ENCODE data around the gene LMBR1. TPM values are rescaled to one million over a fixed set of nuclear protein-coding genes. Genes with fewer than 3 reads are reported as not detected.

The LMBR1 gene
- total and polyA plus RNA-seq, 2 of the 13 experiments (the other 11 are each of a cell fraction or from before 2014, with no cell fraction given), result 20.9 to 39.6 TPM

DNA sequence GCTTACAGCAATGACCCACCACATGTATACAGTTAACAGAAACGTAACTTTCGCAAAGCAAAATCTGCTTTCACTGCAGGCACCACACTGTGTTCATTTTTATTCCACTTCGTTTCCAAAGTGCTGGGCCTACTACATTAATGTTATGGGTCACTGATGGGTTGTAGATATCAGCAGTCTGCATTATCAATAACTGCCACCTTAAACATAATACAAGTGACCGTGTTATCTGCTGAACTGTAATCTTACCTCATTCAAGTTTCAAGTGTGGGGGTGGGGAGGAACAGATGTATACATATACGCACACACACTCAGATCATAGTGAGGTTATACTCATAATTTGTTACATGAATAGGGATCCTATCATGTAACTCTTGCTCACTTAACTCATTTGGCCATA lies 231.3 kb downstream of the LMBR1 start:
- peaks cover 17% of the 10 kb centered on the region for H3K4me1 ChIP-seq (ENCODE audit: insufficient read depth, low read length)
- TF ChIP-seq SP5 (CRISPR knock-in tag; IDR thresholded peaks at IDR 0.05; ENCODE audit: borderline replicate concordance, low read depth) (no peak), FOXC1 (CRISPR knock-in tag; IDR thresholded peaks at IDR 0.05; ENCODE audit: borderline replicate concordance) (no peak), ZNF746 (CRISPR knock-in tag; IDR thresholded peaks at IDR 0.05) (no peak), ZNF629 (CRISPR knock-in tag; conservative IDR thresholded peaks at IDR 0.05) (no peak), STAG1 (CRISPR knock-in tag; IDR thresholded peaks at IDR 0.05) (no peak), GZF1 (CRISPR knock-in tag; IDR thresholded peaks at IDR 0.05) (no peak), NFE2L2 (IDR thresholded peaks at IDR 0.05; ENCODE audit: low read length) (no peak), HNRNPH1 (optimal IDR thresholded peaks at IDR 0.05; ENCODE audit: low read depth, low read length) (no peak), NONO (IDR thresholded peaks at IDR 0.05) (no peak), NONO (CRISPR knock-in tag; conservative IDR thresholded peaks at IDR 0.05) (no peak), ZNF737 (CRISPR knock-in tag; IDR thresholded peaks at IDR 0.05; ENCODE audit: borderline replicate concordance) (no peak), CREM (IDR thresholded peaks at IDR 0.05) (no peak), CREM (CRISPR knock-in tag; IDR thresholded peaks at IDR 0.05) (no peak)
- intact Hi-C loops (cut with micrococcal nuclease; ENCODE audit: unreplicated experiment), result no loop called here
- ATAC-seq (no peak), DNase-seq (ENCODE audit: low spot score) (no peak), FAIRE-seq (no peak)
- no peaks in the 10 kb centered on the region for H3K9me3 ChIP-seq (ENCODE audit: low read length)
- in situ Hi-C loops (cut with HindIII; ENCODE audit: extremely low pct_ligation_motif_present, low pct_unique_long_range_greater_than_20kb), result no loop called here
- no peaks in the 10 kb centered on the region for H3K36me3 ChIP-seq (replicated peaks in 1 of 2; ENCODE audit: control insufficient read depth in 1 of 2, insufficient read depth in 2 of 2, low read length in 2 of 2)
- no peaks in the 10 kb centered on the region for H3K27me3 ChIP-seq (ENCODE audit: control insufficient read depth in 1 of 2, insufficient read depth in 2 of 2, low read length in 2 of 2)
- ChIA-PET POLR2A (no interaction called here), CTCF (ENCODE audit: low intra/inter-chr PET ratio, low total read pairs) (no interaction called here)
- no peaks in the 10 kb centered on the region for H4K20me1 ChIP-seq (ENCODE audit: insufficient read depth, low read length)
- no peak overlapping the region for H3K4me3 ChIP-seq (replicated peaks in 1 of 3; ENCODE audit: insufficient read depth in 1 of 3, low read depth in 2 of 3, low read length in 3 of 3)
- no peak overlapping the region for H3K27ac ChIP-seq (ENCODE audit: extremely low read length, insufficient read depth, low read length)
- no TSS peak for BruUV-seq (replicated peaks)
- H3K79me2 ChIP-seq (ENCODE audit: insufficient read depth, low read length), result no peaks in the 10 kb centered on the region
- H3K4me2 ChIP-seq (ENCODE audit: low read depth, low read length), result no peak overlapping the region
- H3K9ac ChIP-seq (ENCODE audit: insufficient read depth, low read depth, low read length), result no peak overlapping the region
- no peak overlapping the region for H2AFZ ChIP-seq (ENCODE audit: low read length)
- 97% methylated on average over 5 of the region's 5 CpGs for whole genome bisulfite sequencing (ENCODE audit: low lambda C conversion rate)

Measured in HepG2 (cell line).